ENCODE data around the gene CENPW. TPM values are rescaled to one million over a fixed set of nuclear protein-coding genes. Genes with fewer than 3 reads are reported as not detected.

The CENPW gene
- total and polyA plus RNA-seq, 4 donors, result 0.67 to 8.3 (median 2.2) TPM

GRCh38 chr6:126367849-126368248 lies 27.9 kb downstream of the CENPW start:
- TF ChIP-seq MAX (IDR thresholded peaks at IDR 0.05) (no peak), HNF4G (IDR thresholded peaks at IDR 0.05) (no peak), CTCF (IDR thresholded peaks at IDR 0.05; ENCODE audit: low read depth, low read length, missing input control) (no peak), FOXA1 (IDR thresholded peaks at IDR 0.05) (no peak), YY1 (IDR thresholded peaks at IDR 0.05) (no peak), HNF4A (conservative IDR thresholded peaks at IDR 0.05) (no peak), ATF3 (IDR thresholded peaks at IDR 0.05) (no peak), ZBTB33 (IDR thresholded peaks at IDR 0.05) (no peak), REST (IDR thresholded peaks at IDR 0.05) (no peak), RXRA (IDR thresholded peaks at IDR 0.05) (no peak), SP1 (IDR thresholded peaks at IDR 0.05) (no peak)
- 91% methylated on average over 4 of the region's 4 CpGs for WGBS
- Histone ChIP-seq H3K9me3 (ENCODE audit: control insufficient read depth in 4 of 4, low read length in 3 of 4) (no peaks in the 10 kb centered on the region), H3K9ac (ENCODE audit: low read depth in 1 of 2, low read length in 2 of 2) (no peak overlapping the region), H3K27ac (ENCODE audit: low read depth in 1 of 2, low read length in 2 of 2) (no peak overlapping the region), H3K27me3 (ENCODE audit: control insufficient read depth in 4 of 4, insufficient read depth in 4 of 4, low read length in 3 of 4) (no peaks in the 10 kb centered on the region), H3K36me3 (ENCODE audit: control insufficient read depth in 4 of 4, insufficient read depth in 3 of 4, low read depth in 1 of 4, low read length in 3 of 4) (no peaks in the 10 kb centered on the region), H3K4me3 (ENCODE audit: low read depth in 1 of 3, low read length in 3 of 3) (no peak overlapping the region), H3K4me1 (ENCODE audit: control insufficient read depth in 4 of 4, insufficient read depth in 4 of 4, low read length in 3 of 4) (no peaks in the 10 kb centered on the region)
- DNase-seq (ENCODE audit: low spot score), result no peak

GRCh38 chr6:126372626-126373025 lies 32.7 kb downstream of the CENPW start:
- H3K27me3 ChIP-seq (ENCODE audit: control insufficient read depth in 4 of 4, insufficient read depth in 4 of 4, low read length in 3 of 4), result no peaks in the 10 kb centered on the region
- 98% methylated on average over 2 of the region's 2 CpGs for WGBS
- no peak for DNase-seq (ENCODE audit: low spot score)
- H3K27ac ChIP-seq (ENCODE audit: low read depth in 1 of 2, low read length in 2 of 2), result no peak overlapping the region
- no peaks in the 10 kb centered on the region for H3K36me3 ChIP-seq (ENCODE audit: control insufficient read depth in 4 of 4, insufficient read depth in 3 of 4, low read depth in 1 of 4, low read length in 3 of 4)
- H3K4me1 ChIP-seq (ENCODE audit: control insufficient read depth in 4 of 4, insufficient read depth in 4 of 4, low read length in 3 of 4), result peaks cover 0 to 9% (median 2%) of the 10 kb centered on the region in 4 donors
- no peak for TF ChIP-seq ZBTB33 (IDR thresholded peaks at IDR 0.05)
- TF ChIP-seq ATF3 (IDR thresholded peaks at IDR 0.05), result no peak
- no peak for TF ChIP-seq FOXA1 (IDR thresholded peaks at IDR 0.05)
- TF ChIP-seq HNF4G (IDR thresholded peaks at IDR 0.05), result no peak
- no peak for TF ChIP-seq CTCF (IDR thresholded peaks at IDR 0.05; ENCODE audit: low read depth, low read length, missing input control)
- no peak for TF ChIP-seq SP1 (IDR thresholded peaks at IDR 0.05)
- TF ChIP-seq TAF1 (conservative IDR thresholded peaks at IDR 0.05), result no peak
- no peak for TF ChIP-seq GABPA (IDR thresholded peaks at IDR 0.05 in 1 of 2, conservative IDR thresholded peaks at IDR 0.05 in 1 of 2)
- no peak for TF ChIP-seq JUND (IDR thresholded peaks at IDR 0.05)
- TF ChIP-seq EGR1 (IDR thresholded peaks at IDR 0.05; ENCODE audit: low read depth in 2 of 2), result no peak
- TF ChIP-seq MAX (IDR thresholded peaks at IDR 0.05), result no peak
- no peak for TF ChIP-seq FOXA2 (IDR thresholded peaks at IDR 0.05)
- no peak for TF ChIP-seq NR2F2 (IDR thresholded peaks at IDR 0.05)
- no peak for TF ChIP-seq RAD21 (IDR thresholded peaks at IDR 0.05)
- no peak overlapping the region for H3K9ac ChIP-seq (ENCODE audit: low read depth in 1 of 2, low read length in 2 of 2)
- no peaks in the 10 kb centered on the region for H3K9me3 ChIP-seq (ENCODE audit: control insufficient read depth in 4 of 4, low read length in 3 of 4)
- no peak overlapping the region for H3K4me3 ChIP-seq (ENCODE audit: low read depth in 1 of 3, low read length in 3 of 3)
